H1 (cell line): ENCODE data around the gene SGMS1. TPM values are rescaled to one million over a fixed set of nuclear protein-coding genes. Genes with fewer than 3 reads are reported as not detected.

Experiments
- ASH2L ChIP-seq: fragments of 200-600, 300-600 bp; sonication (generic); IDR thresholded peaks from one replicate; pipeline ENCODE4 v1.7.1; 2017; ENCODE audit warnings: low read length
- EZH2 ChIP-seq: fragments of 200-600 bp; sonication (generic); IDR thresholded peaks from 2 replicates; pipeline ENCODE4 v1.7.1; 2012; ENCODE audit warnings: low read depth, mild to moderate bottlenecking, moderate library complexity, low read length, inconsistent platforms; ENCODE audit not compliant: severe bottlenecking
- polyA plus RNA-seq, 7 experiments: library from polyadenylated mRNA; depleted of rRNA in 3 of 7; stranded (reverse) in 5 of 7; unstranded in 2 of 7; fragments of >200 nt in 5 of 7; fragments of 200-250 nt in 2 of 7; gene quantifications; 1 replicate in 5 of 7; 2 replicates in 1 of 7; 4 replicates in 1 of 7; pipeline versions ENCODE4 v1.2.1 to v1.2.3, GENCODE V29; 2011 to 2013; ENCODE audit warnings: missing spikeins in 2 of 7, mixed read lengths in 2 of 7
- total RNA-seq: library from RNA; stranded (reverse); fragmentation: NEBNext Ultra II Directional; extraction: Animal tissue kit (Norgen Biotek cat#: 25700); gene quantifications from 2 replicates; pipeline ENCODE4 v1.2.1, GENCODE V29; 2021
- TF ChIP-seq, protein P1 (sequence below): IDR thresholded peaks from 2 replicates; pipeline ENCODE4 v1.6.1; 2012; ENCODE audit warnings: inconsistent platforms
- TF ChIP-seq, protein P2 (sequence below), 3 experiments: IDR thresholded peaks; 1 replicate in 2 of 3; 2 replicates in 1 of 3; pipeline versions ENCODE4 v1.5.1 to v1.6.1; 2011; ENCODE audit warnings: low read length in 3 of 3, mild to moderate bottlenecking in 3 of 3, inconsistent platforms in 2 of 3, low read depth in 1 of 3, moderate library complexity in 1 of 3; ENCODE audit not compliant: insufficient read depth in 1 of 3; ENCODE audit errors: control extremely low read depth in 1 of 3

The SGMS1 gene
- total and polyA plus RNA-seq, 2 of the 8 experiments (the other 6 are each of a cell fraction or from before 2014, with no cell fraction given), result 6.0 to 15.6 TPM

- TF ChIP-seq ASH2L (no peak), EZH2 (no peak)
- TF ChIP-seq, protein P1, sequence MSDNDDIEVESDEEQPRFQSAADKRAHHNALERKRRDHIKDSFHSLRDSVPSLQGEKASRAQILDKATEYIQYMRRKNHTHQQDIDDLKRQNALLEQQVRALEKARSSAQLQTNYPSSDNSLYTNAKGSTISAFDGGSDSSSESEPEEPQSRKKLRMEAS, result no peak
- TF ChIP-seq, protein P2, sequence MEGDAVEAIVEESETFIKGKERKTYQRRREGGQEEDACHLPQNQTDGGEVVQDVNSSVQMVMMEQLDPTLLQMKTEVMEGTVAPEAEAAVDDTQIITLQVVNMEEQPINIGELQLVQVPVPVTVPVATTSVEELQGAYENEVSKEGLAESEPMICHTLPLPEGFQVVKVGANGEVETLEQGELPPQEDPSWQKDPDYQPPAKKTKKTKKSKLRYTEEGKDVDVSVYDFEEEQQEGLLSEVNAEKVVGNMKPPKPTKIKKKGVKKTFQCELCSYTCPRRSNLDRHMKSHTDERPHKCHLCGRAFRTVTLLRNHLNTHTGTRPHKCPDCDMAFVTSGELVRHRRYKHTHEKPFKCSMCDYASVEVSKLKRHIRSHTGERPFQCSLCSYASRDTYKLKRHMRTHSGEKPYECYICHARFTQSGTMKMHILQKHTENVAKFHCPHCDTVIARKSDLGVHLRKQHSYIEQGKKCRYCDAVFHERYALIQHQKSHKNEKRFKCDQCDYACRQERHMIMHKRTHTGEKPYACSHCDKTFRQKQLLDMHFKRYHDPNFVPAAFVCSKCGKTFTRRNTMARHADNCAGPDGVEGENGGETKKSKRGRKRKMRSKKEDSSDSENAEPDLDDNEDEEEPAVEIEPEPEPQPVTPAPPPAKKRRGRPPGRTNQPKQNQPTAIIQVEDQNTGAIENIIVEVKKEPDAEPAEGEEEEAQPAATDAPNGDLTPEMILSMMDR (IDR thresholded peaks at IDR 0.05; ENCODE audit: control extremely low read depth in 1 of 3, insufficient read depth in 1 of 3, low read depth in 1 of 3, low read length in 3 of 3), result no peak
Measured at GRCh38 chr10:50416181-50416824, 207.5 kb downstream of the SGMS1 start (continued).
